ENCODE measurements around the gene H3-3A.

DNA sequence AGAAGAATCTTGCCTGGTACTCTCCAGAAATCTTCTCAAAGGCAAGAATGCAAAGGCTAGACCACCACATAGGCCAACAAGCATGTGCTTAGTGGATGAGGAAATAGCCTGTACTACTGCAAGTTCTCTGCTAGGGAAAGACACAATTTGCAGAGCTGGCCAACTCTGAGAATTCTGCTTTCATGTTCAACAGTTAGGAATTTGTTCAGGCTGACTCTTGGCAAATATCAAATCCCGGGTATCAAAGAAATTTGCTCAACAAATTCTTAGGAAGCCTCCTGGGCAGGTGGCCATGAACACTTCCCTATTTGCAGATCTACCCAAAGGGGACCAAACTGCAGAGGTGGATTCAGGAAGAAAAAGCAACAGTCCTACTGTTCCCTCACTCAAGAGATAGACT is 15.0 kb upstream of the H3-3A start:
- TF ChIP-seq, protein P1, sequence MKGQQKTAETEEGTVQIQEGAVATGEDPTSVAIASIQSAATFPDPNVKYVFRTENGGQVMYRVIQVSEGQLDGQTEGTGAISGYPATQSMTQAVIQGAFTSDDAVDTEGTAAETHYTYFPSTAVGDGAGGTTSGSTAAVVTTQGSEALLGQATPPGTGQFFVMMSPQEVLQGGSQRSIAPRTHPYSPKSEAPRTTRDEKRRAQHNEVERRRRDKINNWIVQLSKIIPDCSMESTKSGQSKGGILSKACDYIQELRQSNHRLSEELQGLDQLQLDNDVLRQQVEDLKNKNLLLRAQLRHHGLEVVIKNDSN (IDR thresholded peaks at IDR 0.05; ENCODE audit: borderline replicate concordance, low read depth), result no peak
- TF ChIP-seq, protein P2, sequence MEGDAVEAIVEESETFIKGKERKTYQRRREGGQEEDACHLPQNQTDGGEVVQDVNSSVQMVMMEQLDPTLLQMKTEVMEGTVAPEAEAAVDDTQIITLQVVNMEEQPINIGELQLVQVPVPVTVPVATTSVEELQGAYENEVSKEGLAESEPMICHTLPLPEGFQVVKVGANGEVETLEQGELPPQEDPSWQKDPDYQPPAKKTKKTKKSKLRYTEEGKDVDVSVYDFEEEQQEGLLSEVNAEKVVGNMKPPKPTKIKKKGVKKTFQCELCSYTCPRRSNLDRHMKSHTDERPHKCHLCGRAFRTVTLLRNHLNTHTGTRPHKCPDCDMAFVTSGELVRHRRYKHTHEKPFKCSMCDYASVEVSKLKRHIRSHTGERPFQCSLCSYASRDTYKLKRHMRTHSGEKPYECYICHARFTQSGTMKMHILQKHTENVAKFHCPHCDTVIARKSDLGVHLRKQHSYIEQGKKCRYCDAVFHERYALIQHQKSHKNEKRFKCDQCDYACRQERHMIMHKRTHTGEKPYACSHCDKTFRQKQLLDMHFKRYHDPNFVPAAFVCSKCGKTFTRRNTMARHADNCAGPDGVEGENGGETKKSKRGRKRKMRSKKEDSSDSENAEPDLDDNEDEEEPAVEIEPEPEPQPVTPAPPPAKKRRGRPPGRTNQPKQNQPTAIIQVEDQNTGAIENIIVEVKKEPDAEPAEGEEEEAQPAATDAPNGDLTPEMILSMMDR (IDR thresholded peaks at IDR 0.05), result no peak
- TF ChIP-seq JUND (IDR thresholded peaks at IDR 0.05), result no peak
- TF ChIP-seq SIN3A (IDR thresholded peaks at IDR 0.05; ENCODE audit: borderline replicate concordance, low read depth, low read length), result no peak
- TF ChIP-seq, protein P3, sequence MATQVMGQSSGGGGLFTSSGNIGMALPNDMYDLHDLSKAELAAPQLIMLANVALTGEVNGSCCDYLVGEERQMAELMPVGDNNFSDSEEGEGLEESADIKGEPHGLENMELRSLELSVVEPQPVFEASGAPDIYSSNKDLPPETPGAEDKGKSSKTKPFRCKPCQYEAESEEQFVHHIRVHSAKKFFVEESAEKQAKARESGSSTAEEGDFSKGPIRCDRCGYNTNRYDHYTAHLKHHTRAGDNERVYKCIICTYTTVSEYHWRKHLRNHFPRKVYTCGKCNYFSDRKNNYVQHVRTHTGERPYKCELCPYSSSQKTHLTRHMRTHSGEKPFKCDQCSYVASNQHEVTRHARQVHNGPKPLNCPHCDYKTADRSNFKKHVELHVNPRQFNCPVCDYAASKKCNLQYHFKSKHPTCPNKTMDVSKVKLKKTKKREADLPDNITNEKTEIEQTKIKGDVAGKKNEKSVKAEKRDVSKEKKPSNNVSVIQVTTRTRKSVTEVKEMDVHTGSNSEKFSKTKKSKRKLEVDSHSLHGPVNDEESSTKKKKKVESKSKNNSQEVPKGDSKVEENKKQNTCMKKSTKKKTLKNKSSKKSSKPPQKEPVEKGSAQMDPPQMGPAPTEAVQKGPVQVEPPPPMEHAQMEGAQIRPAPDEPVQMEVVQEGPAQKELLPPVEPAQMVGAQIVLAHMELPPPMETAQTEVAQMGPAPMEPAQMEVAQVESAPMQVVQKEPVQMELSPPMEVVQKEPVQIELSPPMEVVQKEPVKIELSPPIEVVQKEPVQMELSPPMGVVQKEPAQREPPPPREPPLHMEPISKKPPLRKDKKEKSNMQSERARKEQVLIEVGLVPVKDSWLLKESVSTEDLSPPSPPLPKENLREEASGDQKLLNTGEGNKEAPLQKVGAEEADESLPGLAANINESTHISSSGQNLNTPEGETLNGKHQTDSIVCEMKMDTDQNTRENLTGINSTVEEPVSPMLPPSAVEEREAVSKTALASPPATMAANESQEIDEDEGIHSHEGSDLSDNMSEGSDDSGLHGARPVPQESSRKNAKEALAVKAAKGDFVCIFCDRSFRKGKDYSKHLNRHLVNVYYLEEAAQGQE (IDR thresholded peaks at IDR 0.05; ENCODE audit: low read depth, low read length), result no peak
- no peak for TF ChIP-seq CHD2 (IDR thresholded peaks at IDR 0.05; ENCODE audit: low read length, partially characterized antibody)
- no peak for TF ChIP-seq NRF1 (IDR thresholded peaks at IDR 0.05; ENCODE audit: low read depth, low read length)
- TF ChIP-seq ELF1 (IDR thresholded peaks at IDR 0.05), result no peak
- TF ChIP-seq RFX5 (IDR thresholded peaks at IDR 0.05; ENCODE audit: low read length), result no peak
- no peak for TF ChIP-seq RAD21 (IDR thresholded peaks at IDR 0.05; ENCODE audit: low read length)
- no peak for TF ChIP-seq MEF2A (IDR thresholded peaks at IDR 0.05; ENCODE audit: borderline replicate concordance, low read depth)
- TF ChIP-seq, protein P4, sequence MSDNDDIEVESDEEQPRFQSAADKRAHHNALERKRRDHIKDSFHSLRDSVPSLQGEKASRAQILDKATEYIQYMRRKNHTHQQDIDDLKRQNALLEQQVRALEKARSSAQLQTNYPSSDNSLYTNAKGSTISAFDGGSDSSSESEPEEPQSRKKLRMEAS (IDR thresholded peaks at IDR 0.05; ENCODE audit: low read depth), result no peak
- TF ChIP-seq MXI1 (IDR thresholded peaks at IDR 0.05; ENCODE audit: low read depth, low read length), result no peak
